ENCODE data around the gene TSG101.

The TSG101 gene

DNA sequence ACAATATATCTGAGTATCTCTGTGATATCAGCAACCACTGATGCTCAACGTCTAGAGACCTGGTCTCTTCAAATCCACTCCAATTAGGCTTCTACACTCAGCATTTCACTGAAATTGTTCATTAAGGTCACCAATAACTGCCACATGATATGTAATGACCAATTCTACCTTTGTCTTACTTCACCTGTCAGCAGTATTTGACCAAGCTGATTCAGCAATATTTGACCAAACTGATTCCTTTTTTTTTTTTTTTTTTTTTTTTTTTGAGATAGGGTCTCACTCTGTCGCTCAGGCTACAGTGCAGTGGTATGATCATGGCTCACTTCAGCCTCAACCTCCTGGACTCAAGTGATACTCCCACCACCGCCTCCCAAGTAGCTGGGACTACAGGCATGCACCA lies 5.6 kb downstream of the TSG101 start:
- Histone ChIP-seq H2AFZ (ENCODE audit: low read depth) (no peak overlapping the region), H3K4me3 (IDR thresholded peaks at IDR 0.05; ENCODE audit: insufficient read depth, low read depth, low read length) (no peak overlapping the region), H3K27me3 (ENCODE audit: insufficient read depth, low read depth) (no peaks in the 10 kb centered on the region), H3K27ac (no peak overlapping the region), H3K9ac (no peak overlapping the region), H4K20me1 (ENCODE audit: insufficient read depth) (0 out of 2 replicates have a peak, but pooled peaks cover 3% of the 10 kb centered on the region), H3K36me3 (ENCODE audit: insufficient read depth) (no peaks in the 10 kb centered on the region), H3K4me1 (ENCODE audit: low read depth, poor library complexity, severe bottlenecking) (peaks cover 5% of the 10 kb centered on the region), H3K4me2 (no peak overlapping the region), H3K79me2 (ENCODE audit: insufficient read depth, low read depth) (peaks cover 24% of the 10 kb centered on the region)
- TF ChIP-seq, protein P1, sequence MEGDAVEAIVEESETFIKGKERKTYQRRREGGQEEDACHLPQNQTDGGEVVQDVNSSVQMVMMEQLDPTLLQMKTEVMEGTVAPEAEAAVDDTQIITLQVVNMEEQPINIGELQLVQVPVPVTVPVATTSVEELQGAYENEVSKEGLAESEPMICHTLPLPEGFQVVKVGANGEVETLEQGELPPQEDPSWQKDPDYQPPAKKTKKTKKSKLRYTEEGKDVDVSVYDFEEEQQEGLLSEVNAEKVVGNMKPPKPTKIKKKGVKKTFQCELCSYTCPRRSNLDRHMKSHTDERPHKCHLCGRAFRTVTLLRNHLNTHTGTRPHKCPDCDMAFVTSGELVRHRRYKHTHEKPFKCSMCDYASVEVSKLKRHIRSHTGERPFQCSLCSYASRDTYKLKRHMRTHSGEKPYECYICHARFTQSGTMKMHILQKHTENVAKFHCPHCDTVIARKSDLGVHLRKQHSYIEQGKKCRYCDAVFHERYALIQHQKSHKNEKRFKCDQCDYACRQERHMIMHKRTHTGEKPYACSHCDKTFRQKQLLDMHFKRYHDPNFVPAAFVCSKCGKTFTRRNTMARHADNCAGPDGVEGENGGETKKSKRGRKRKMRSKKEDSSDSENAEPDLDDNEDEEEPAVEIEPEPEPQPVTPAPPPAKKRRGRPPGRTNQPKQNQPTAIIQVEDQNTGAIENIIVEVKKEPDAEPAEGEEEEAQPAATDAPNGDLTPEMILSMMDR (conservative IDR thresholded peaks at IDR 0.05; ENCODE audit: low read depth, low read length), result no peak

DNA sequence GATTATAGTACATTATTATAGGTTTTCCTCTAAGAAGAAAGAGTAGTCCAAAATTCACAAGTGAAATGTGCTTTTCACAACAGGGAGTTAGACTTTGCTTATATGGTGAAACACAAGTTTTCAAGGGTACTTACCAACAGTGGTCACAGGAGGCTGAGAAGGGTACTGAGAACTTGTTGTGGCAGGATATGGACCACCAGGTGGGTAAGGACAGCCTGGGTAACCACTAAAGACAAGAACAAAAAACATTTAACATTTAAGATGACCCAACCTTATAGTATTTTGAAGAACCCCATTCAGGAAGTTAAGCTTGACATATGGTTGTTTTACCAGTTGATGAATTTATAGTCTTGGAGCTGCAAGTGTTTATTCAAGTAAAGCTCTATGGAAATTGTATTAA lies 24.4 kb downstream of the TSG101 start:
- Histone ChIP-seq H4K20me1 (ENCODE audit: insufficient read depth) (no peaks in the 10 kb centered on the region; the same call in 1 of the 2 replicates), H3K79me2 (ENCODE audit: insufficient read depth, low read depth) (no peaks in the 10 kb centered on the region), H3K9ac (no peak overlapping the region), H3K4me1 (ENCODE audit: low read depth, poor library complexity, severe bottlenecking) (no peaks in the 10 kb centered on the region), H3K4me3 (IDR thresholded peaks at IDR 0.05; ENCODE audit: insufficient read depth, low read depth, low read length) (no peak overlapping the region), H3K36me3 (ENCODE audit: insufficient read depth) (peaks cover 6% of the 10 kb centered on the region; the same call in 1 of the 2 replicates), H3K27me3 (ENCODE audit: insufficient read depth, low read depth) (no peaks in the 10 kb centered on the region), H3K27ac (no peak overlapping the region), H2AFZ (ENCODE audit: low read depth) (no peak overlapping the region), H3K4me2 (no peak overlapping the region)
- TF ChIP-seq, protein P1 (conservative IDR thresholded peaks at IDR 0.05; ENCODE audit: low read depth, low read length), result no peak

DNA sequence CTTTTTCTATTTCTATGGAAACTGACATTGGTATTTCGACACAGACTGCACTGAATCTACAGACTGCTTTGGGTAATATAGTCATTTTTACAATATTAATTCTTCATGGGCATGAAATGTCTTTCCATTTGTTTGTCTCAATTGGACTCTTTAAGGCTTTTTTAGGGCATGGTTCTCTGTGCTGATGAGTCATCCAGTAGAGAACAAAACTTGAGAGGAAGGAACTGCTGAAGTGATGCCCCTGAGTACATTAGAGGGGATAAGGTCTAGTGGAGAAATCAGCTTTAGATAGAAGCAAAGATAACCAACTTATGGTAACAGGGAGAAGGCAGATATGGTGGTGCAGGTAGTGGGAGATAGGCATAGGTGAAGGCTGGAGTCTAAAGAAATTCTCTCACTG lies 25.1 kb downstream of the TSG101 start:
- H3K36me3 ChIP-seq (ENCODE audit: insufficient read depth), result peaks cover 6% of the 10 kb centered on the region; the same call in 1 of the 2 replicates
- TF ChIP-seq, protein P1 (conservative IDR thresholded peaks at IDR 0.05; ENCODE audit: low read depth, low read length), result no peak
- H4K20me1 ChIP-seq (ENCODE audit: insufficient read depth), result no peaks in the 10 kb centered on the region; the same call in 1 of the 2 replicates
- H3K27ac ChIP-seq, result no peak overlapping the region
- no peaks in the 10 kb centered on the region for H3K27me3 ChIP-seq (ENCODE audit: insufficient read depth, low read depth)
- H3K79me2 ChIP-seq (ENCODE audit: insufficient read depth, low read depth), result no peaks in the 10 kb centered on the region
- H2AFZ ChIP-seq (ENCODE audit: low read depth), result no peak overlapping the region
- no peak overlapping the region for H3K9ac ChIP-seq
- no peak overlapping the region for H3K4me2 ChIP-seq
- H3K4me1 ChIP-seq (ENCODE audit: low read depth, poor library complexity, severe bottlenecking), result no peaks in the 10 kb centered on the region
- H3K4me3 ChIP-seq (IDR thresholded peaks at IDR 0.05; ENCODE audit: insufficient read depth, low read depth, low read length), result no peak overlapping the region

DNA sequence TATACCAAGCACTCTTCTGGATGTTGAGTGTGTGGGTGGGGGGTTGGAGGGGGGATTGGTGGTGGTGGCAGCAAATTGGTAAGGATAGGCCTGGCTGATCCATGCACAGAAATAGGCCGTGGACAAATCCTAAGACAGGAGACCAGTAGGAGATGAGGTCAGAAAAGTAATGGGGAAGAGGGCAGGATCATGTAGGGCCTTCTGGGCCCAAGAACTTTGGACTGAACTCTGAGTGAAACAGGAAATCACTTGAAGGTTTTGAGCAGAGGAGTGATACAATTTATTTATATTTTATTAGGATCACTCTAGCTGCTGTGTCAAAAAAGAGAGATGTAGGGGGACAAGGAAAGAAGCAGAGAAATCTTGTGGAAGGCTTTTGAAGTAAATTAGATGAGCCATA lies 28.7 kb downstream of the TSG101 start:
- Histone ChIP-seq H3K27me3 (ENCODE audit: insufficient read depth, low read depth) (no peaks in the 10 kb centered on the region), H3K4me1 (ENCODE audit: low read depth, poor library complexity, severe bottlenecking) (no peaks in the 10 kb centered on the region), H3K9ac (no peak overlapping the region), H2AFZ (ENCODE audit: low read depth) (no peak overlapping the region), H3K36me3 (ENCODE audit: insufficient read depth) (peaks cover 6% of the 10 kb centered on the region; the same call in 1 of the 2 replicates), H4K20me1 (ENCODE audit: insufficient read depth) (no peaks in the 10 kb centered on the region; the same call in 1 of the 2 replicates), H3K27ac (no peak overlapping the region), H3K4me2 (no peak overlapping the region), H3K79me2 (ENCODE audit: insufficient read depth, low read depth) (no peaks in the 10 kb centered on the region), H3K4me3 (IDR thresholded peaks at IDR 0.05; ENCODE audit: insufficient read depth, low read depth, low read length) (no peak overlapping the region)
- TF ChIP-seq, protein P1 (conservative IDR thresholded peaks at IDR 0.05; ENCODE audit: low read depth, low read length), result no peak

Measured in KMS-11 (cell line).